B cell (primary cell): ENCODE data around the gene PWWP2B. TPM values are rescaled to one million over a fixed set of nuclear protein-coding genes. Genes with fewer than 3 reads are reported as not detected.

Experiments used
- ATAC-seq: fragments of 200-7000 bp; cut with Tn5 transposase; one replicate; pipeline ENCODE4 v1.10.0; 2021; ENCODE audit warnings: low read depth, mild to moderate bottlenecking, moderate number of reproducible peaks, moderate library complexity
- CTCF ChIA-PET: fragments of 350-600 bp; sonication (Branson Sonifier 250); formaldehyde crosslinking; loops from one replicate; lab custom pipeline; 2021; ENCODE audit warnings: antibody characterized with exemption, inconsistent platforms; lab: Charles Lee
- POLR2A ChIA-PET: fragments of 350-600 bp; sonication (Branson Sonifier 250); formaldehyde crosslinking; loops from one replicate; lab custom pipeline; 2021; ENCODE audit warnings: antibody characterized with exemption; lab: Charles Lee
- DNase-seq: peaks from one replicate; pipeline ENCODE4 v3.0.0; 2013
- H2AFZ ChIP-seq: 2 replicates; pipeline ENCODE4 v1.6.1; 2012; ENCODE audit warnings: mild to moderate bottlenecking, low read depth, low read length; ENCODE audit not compliant: insufficient read depth, poor library complexity, severe bottlenecking
- H3K27ac ChIP-seq, 2 donors: 1 replicate in 1 of 2; 2 replicates in 1 of 2; pipeline ENCODE4 v1.5.1; 2012 to 2013; ENCODE audit warnings: low read length in 2 of 2, mild to moderate bottlenecking in 2 of 2, moderate library complexity in 1 of 2
- H3K27me3 ChIP-seq, 4 experiments: fragments of 200-600 bp in 1 of 4; sonication (generic) in 1 of 4; replicated peaks in 1 of 4; 1 replicate in 2 of 4; 2 replicates in 2 of 4; pipeline versions ENCODE4 v1.6.1 to v1.7.0; 2013 to 2016; ENCODE audit warnings: low read length in 3 of 4, mild to moderate bottlenecking in 2 of 4, mixed read lengths in 1 of 4, moderate library complexity in 1 of 4; ENCODE audit not compliant: insufficient read depth in 4 of 4, control insufficient read depth in 3 of 4; ENCODE audit errors: control extremely low read depth in 1 of 4
- H3K36me3 ChIP-seq, 2 experiments: replicated peaks in 1 of 2; 1 replicate in 1 of 2; 2 replicates in 1 of 2; pipeline versions ENCODE4 v1.6.1 to v1.7.1; 2013; ENCODE audit warnings: low read length in 1 of 2; ENCODE audit not compliant: insufficient read depth in 2 of 2, control insufficient read depth in 1 of 2; ENCODE audit errors: control extremely low read depth in 1 of 2, extremely low read depth in 1 of 2
- H3K4me1 ChIP-seq, 2 donors: fragments of 200-600 bp in 1 of 2; sonication (generic) in 1 of 2; 1 replicate in 1 of 2; 2 replicates in 1 of 2; pipeline versions ENCODE4 v1.5.1 to v1.6.1; 2013 to 2017; ENCODE audit warnings: low read length in 2 of 2; ENCODE audit not compliant: control insufficient read depth in 2 of 2, insufficient read depth in 2 of 2
- H3K4me2 ChIP-seq: replicated peaks from 2 replicates; pipeline ENCODE3; 2012; ENCODE audit warnings: mild to moderate bottlenecking, low read depth, low read length; ENCODE audit not compliant: poor library complexity, severe bottlenecking
- H3K4me3 ChIP-seq, 5 experiments: fragments of 200-600 bp in 1 of 5; sonication (generic) in 1 of 5; 1 replicate in 3 of 5; 2 replicates in 2 of 5; pipeline versions ENCODE4 v1.5.1 to v1.7.0; 2011 to 2016; ENCODE audit warnings: low read length in 4 of 5, mild to moderate bottlenecking in 4 of 5, low read depth in 2 of 5, control low read depth in 1 of 5, moderate library complexity in 1 of 5; ENCODE audit not compliant: insufficient read depth in 1 of 5; ENCODE audit errors: control extremely low read depth in 1 of 5, extremely low read depth in 1 of 5
- H3K79me2 ChIP-seq: fragments of 200-600 bp; sonication (generic); one replicate; pipeline ENCODE4 v1.6.0; 2016; ENCODE audit warnings: low read length; ENCODE audit not compliant: control insufficient read depth, insufficient read depth
- H3K9ac ChIP-seq: fragments of 200-600 bp; sonication (generic); 2 replicates; pipeline ENCODE4 v1.6.1; 2017; ENCODE audit warnings: mild to moderate bottlenecking, low read length, moderate library complexity
- H3K9me3 ChIP-seq, 3 donors: one replicate each; pipeline versions ENCODE4 v1.6.1 to v1.7.1; 2013; ENCODE audit warnings: low read length in 2 of 3; ENCODE audit not compliant: control insufficient read depth in 2 of 3, insufficient read depth in 1 of 3; ENCODE audit errors: control extremely low read depth in 1 of 3
- H4K20me1 ChIP-seq: 2 replicates; pipeline ENCODE4 v1.6.0; 2012; ENCODE audit warnings: mild to moderate bottlenecking, low read length; ENCODE audit not compliant: insufficient read depth, control insufficient read depth, poor library complexity, severe bottlenecking
- H3K27ac Mint-ChIP-seq: one replicate; pipeline ENCODE4 v1.8.0; 2021; ENCODE audit warnings: mixed read lengths
- H3K27me3 Mint-ChIP-seq: one replicate; pipeline ENCODE4 v1.8.0; 2021; ENCODE audit warnings: mixed read lengths
- H3K4me1 Mint-ChIP-seq: one replicate; pipeline ENCODE4 v1.8.0; 2021; ENCODE audit warnings: mixed read lengths
- H3K4me3 Mint-ChIP-seq: one replicate; pipeline ENCODE4 v1.8.0; 2021; ENCODE audit warnings: mixed read lengths
- H3K9me3 Mint-ChIP-seq: one replicate; pipeline ENCODE4 v1.8.0; 2022; ENCODE audit warnings: mixed read lengths; ENCODE audit not compliant: insufficient read depth
- CTCF ChIP-seq: fragments of 200-600 bp; IDR thresholded peaks from one replicate; pipeline ENCODE4 v1.8.0; 2022; ENCODE audit warnings: antibody characterized with exemption, mild to moderate bottlenecking
- EZH2 ChIP-seq: IDR thresholded peaks from 2 replicates; pipeline ENCODE4 v1.6.1; 2012; ENCODE audit warnings: borderline replicate concordance, low read depth, mild to moderate bottlenecking, moderate library complexity, low read length; ENCODE audit not compliant: insufficient read depth, poor library complexity, severe bottlenecking
- WGBS: methylation state at CpG from one replicate; pipeline ENCODE4 v1.1.5; 2013; ENCODE audit warnings: missing lambda C conversion rate; ENCODE audit not compliant: insufficient coverage; 5-methylcytosine and 5-hydroxymethylcytosine counted together
- intact Hi-C: fragments of 100-400 bp; cut with micrococcal nuclease; formaldehyde crosslinking; loops from one replicate; pipeline ENCODE4 v1.10.0; 2022
- polyA plus RNA-seq: library from polyadenylated mRNA; depleted of rRNA; stranded (reverse); fragments of >200 nt; gene quantifications from 2 replicates; pipeline ENCODE4 v1.2.3, GENCODE V29; 2012
- total RNA-seq, 2 donors: library from RNA; stranded (reverse); fragments of 120-200 nt in 1 of 2; gene quantifications; 1 replicate in 1 of 2; 2 replicates in 1 of 2; pipeline versions ENCODE4 v1.2.3 to v1.2.4, GENCODE V29; 2013 to 2022

The PWWP2B gene
- total and polyA plus RNA-seq, 2 donors (not counting 1 experiment from before 2014, with no cell fraction given), result 13.6 to 34.4 TPM

GRCh38 chr10:132365102-132365501 is 31.9 kb upstream of the PWWP2B start:
- Mint-ChIP-seq H3K27me3 (no peaks in the 10 kb centered on the region), H3K9me3 (no peaks in the 10 kb centered on the region), H3K4me3 (no peak overlapping the region), H3K4me1 (no peaks in the 10 kb centered on the region), H3K27ac (no peak overlapping the region)
- WGBS, result 77% methylated on average over 8 of the region's 9 CpGs
- H3K36me3 ChIP-seq, result peaks cover 0 to 6% of the 10 kb centered on the region in 2 experiments
- TF ChIP-seq CTCF (no peak), EZH2 (no peak)
- H3K79me2 ChIP-seq, result no peaks in the 10 kb centered on the region
- no peak overlapping the region for H3K27ac ChIP-seq
- no peak overlapping the region for H3K4me2 ChIP-seq
- intact Hi-C loops, result no loop called here
- ATAC-seq (no peak), DNase-seq (no peak)
- H3K9me3 ChIP-seq, result peaks cover 0 to 7% (median 0%) of the 10 kb centered on the region in 3 donors
- H3K27me3 ChIP-seq, result no peaks in the 10 kb centered on the region
- H3K4me3 ChIP-seq, result no peak overlapping the region
- POLR2A ChIA-PET, result no interaction called here
- no peaks in the 10 kb centered on the region for H3K4me1 ChIP-seq
- H4K20me1 ChIP-seq, result no peaks in the 10 kb centered on the region
- CTCF ChIA-PET, result no interaction called here
- no peak overlapping the region for H2AFZ ChIP-seq
- H3K9ac ChIP-seq, result no peak overlapping the region

DNA sequence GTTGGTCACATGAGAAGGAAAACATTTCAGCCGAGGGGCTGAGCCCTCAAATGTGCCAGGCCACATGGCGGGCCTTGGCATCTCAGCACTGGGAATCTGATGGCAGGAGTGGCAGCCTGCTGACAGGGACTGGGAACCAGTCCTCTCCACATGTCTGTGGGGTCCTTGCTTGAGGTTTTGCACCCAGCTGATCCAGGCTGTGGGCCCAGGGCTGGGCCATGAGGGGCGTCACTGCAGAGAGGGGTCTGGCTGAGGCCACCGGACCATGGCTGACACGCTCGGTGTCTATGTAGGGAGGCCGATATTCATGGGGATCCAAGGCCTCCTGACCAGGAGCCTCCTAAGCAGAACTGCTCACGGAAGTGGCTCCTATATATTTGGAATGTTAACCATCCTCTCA is 31.0 kb upstream of the PWWP2B start:
- peaks cover 0 to 8% (median 0%) of the 10 kb centered on the region in 3 donors for H3K9me3 ChIP-seq
- intact Hi-C loops, result no loop called here
- 96% methylated on average over 7 of the region's 8 CpGs for WGBS
- CTCF ChIA-PET, result no interaction called here
- H4K20me1 ChIP-seq, result no peaks in the 10 kb centered on the region
- H3K79me2 ChIP-seq, result no peaks in the 10 kb centered on the region
- Mint-ChIP-seq H3K4me3 (no peak overlapping the region), H3K27me3 (no peaks in the 10 kb centered on the region), H3K4me1 (no peaks in the 10 kb centered on the region), H3K27ac (no peak overlapping the region), H3K9me3 (no peaks in the 10 kb centered on the region)
- peaks cover 0 to 6% of the 10 kb centered on the region in 2 experiments for H3K36me3 ChIP-seq
- no peaks in the 10 kb centered on the region for H3K27me3 ChIP-seq
- H3K27ac ChIP-seq, result no peak overlapping the region
- no peak overlapping the region for H3K9ac ChIP-seq
- no peak overlapping the region for H2AFZ ChIP-seq
- no peak overlapping the region for H3K4me3 ChIP-seq
- H3K4me1 ChIP-seq, result no peaks in the 10 kb centered on the region
- ATAC-seq (no peak), DNase-seq (no peak)
- POLR2A ChIA-PET, result no interaction called here
- TF ChIP-seq EZH2, result no peak
- no peak for TF ChIP-seq CTCF
- no peak overlapping the region for H3K4me2 ChIP-seq
